PC-9 (cell line): ENCODE results near the gene CDC42BPA. TPM values are rescaled to one million over a fixed set of nuclear protein-coding genes. Genes with fewer than 3 reads are reported as not detected.
"Not testable (repeated sequence)": the region's sequence is repeated elsewhere in the genome, so short reads cannot be mapped to it uniquely, and the experiment has no call there.

ENCODE experiments used
- BruUV-seq: library from RNA; stranded (reverse); fragments of 400-500 nt; replicated peaks from 2 replicates; lab custom pipeline; 2021; lab: Mats Ljungman, UMichigan
- CTCF ChIA-PET: fragments of 300-600 bp; sonication (Branson Sonifier 250); formaldehyde crosslinking; loops from one replicate; lab custom pipeline; 2022; ENCODE audit warnings: antibody characterized with exemption; lab: Charles Lee
- POLR2A ChIA-PET: fragments of 300-600 bp; sonication (Branson Sonifier 250); formaldehyde crosslinking; loops from one replicate; lab custom pipeline; 2022; ENCODE audit warnings: antibody characterized with exemption; ENCODE audit not compliant: unreplicated experiment; lab: Charles Lee
- DNase-seq, 2 experiments: peaks; one replicate each; pipeline versions ENCODE4 v3.0.0 to v3.0.0-alpha.2; 2015 to 2022; ENCODE audit warnings: mixed read lengths in 1 of 2
- H2AFZ ChIP-seq: fragments of 200-600 bp; sonication (generic); 2 replicates; pipeline ENCODE4 v1.8.1; 2017; ENCODE audit warnings: antibody characterized with exemption
- H3F3A ChIP-seq: fragments of 200-600 bp; sonication (generic); 2 replicates; pipeline ENCODE4 v1.8.1; 2017; ENCODE audit warnings: antibody characterized with exemption, mild to moderate bottlenecking, low read depth; ENCODE audit not compliant: insufficient read depth
- H3K27ac ChIP-seq: fragments of 200-600 bp; sonication (generic); 2 replicates; pipeline ENCODE4 v1.6.1; 2016; ENCODE audit warnings: mixed run types
- H3K27me3 ChIP-seq: fragments of 200-600 bp; sonication (generic); 2 replicates; pipeline ENCODE4 v1.6.1; 2016; ENCODE audit warnings: low read depth, mixed run types; ENCODE audit not compliant: insufficient read depth
- H3K36me3 ChIP-seq: fragments of 200-600 bp; sonication (generic); 2 replicates; pipeline ENCODE4 v1.6.1; 2016; ENCODE audit warnings: low read depth, mixed run types
- H3K4me1 ChIP-seq: fragments of 200-600 bp; sonication (generic); replicated peaks from 2 replicates; pipeline ENCODE4 v1.6.1; 2016; ENCODE audit warnings: mixed run types; ENCODE audit not compliant: insufficient read depth
- H3K4me2 ChIP-seq: fragments of 200-600 bp; sonication (generic); 2 replicates; pipeline ENCODE4 v1.6.1; 2017; ENCODE audit warnings: mixed run types
- H3K4me3 ChIP-seq: fragments of 200-600 bp; sonication (generic); 2 replicates; pipeline ENCODE4 v1.6.1; 2016; ENCODE audit warnings: mixed run types
- H3K79me2 ChIP-seq: fragments of 200-600 bp; sonication (generic); 2 replicates; pipeline ENCODE4 v1.6.1; 2017; ENCODE audit warnings: low read depth, mixed run types
- H3K9me2 ChIP-seq: fragments of 200-600 bp; sonication (generic); 2 replicates; pipeline ENCODE4 v1.8.1; 2017; ENCODE audit warnings: mild to moderate bottlenecking; ENCODE audit not compliant: insufficient read depth
- H3K9me3 ChIP-seq: fragments of 200-600 bp; sonication (generic); 2 replicates; pipeline ENCODE4 v1.8.1; 2016; ENCODE audit warnings: low read depth; ENCODE audit not compliant: insufficient read depth
- H4K20me1 ChIP-seq: fragments of 200-600 bp; sonication (generic); 2 replicates; pipeline ENCODE4 v1.8.1; 2017; ENCODE audit not compliant: insufficient read depth
- CTCF ChIP-seq: fragments of 200-600 bp; sonication (generic); conservative IDR thresholded peaks from 2 replicates; pipeline ENCODE4 v1.6.1; 2017; ENCODE audit warnings: mixed run types, antibody characterized with exemption, mild to moderate bottlenecking, moderate library complexity
- EZH2 ChIP-seq: fragments of 200-600 bp; sonication (generic); IDR thresholded peaks from 2 replicates; pipeline ENCODE4 v1.8.0; 2017; ENCODE audit warnings: antibody characterized with exemption, low read depth
- intact Hi-C: fragments of 100-400 bp; cut with micrococcal nuclease; formaldehyde crosslinking; loops from one replicate; pipeline ENCODE4 v1.10.0; 2022; ENCODE audit not compliant: unreplicated experiment
- total RNA-seq: library from RNA; stranded (reverse); gene quantifications from 2 replicates; pipeline ENCODE4 v1.2.3, GENCODE V29; 2021

The CDC42BPA gene
- total RNA-seq, 1 experiment from 2014 or later = 47.5 TPM

- no peak overlapping the region for H3K27ac ChIP-seq
- no peak overlapping the region for H3K4me2 ChIP-seq
- POLR2A ChIA-PET = no interaction called here
- no peaks in the 10 kb centered on the region for H3K36me3 ChIP-seq
- no peaks in the 10 kb centered on the region for H3K9me2 ChIP-seq
- no peak overlapping the region for H2AFZ ChIP-seq
- no peaks in the 10 kb centered on the region for H3K4me1 ChIP-seq
- H3K79me2 ChIP-seq = no peaks in the 10 kb centered on the region
- H4K20me1 ChIP-seq = no peaks in the 10 kb centered on the region
- CTCF ChIA-PET = no interaction called here
- TF ChIP-seq CTCF (no peak), EZH2 (no peak)
- BruUV-seq = no TSS peak
- H3F3A ChIP-seq = no peaks in the 10 kb centered on the region
- H3K9me3 ChIP-seq = no peaks in the 10 kb centered on the region
- H3K4me3 ChIP-seq = no peak overlapping the region
- intact Hi-C loops = no loop called here
- no peaks in the 10 kb centered on the region for H3K27me3 ChIP-seq
- DNase-seq = no peak
These were observed 315.1 kb downstream of the CDC42BPA start for GRCh38 chr1:227003165-227003564.

- no peak overlapping the region for H3K4me3 ChIP-seq
- no peaks in the 10 kb centered on the region for H3K9me3 ChIP-seq
- no peaks in the 10 kb centered on the region for H3K36me3 ChIP-seq
- no peaks in the 10 kb centered on the region for H3K9me2 ChIP-seq
- intact Hi-C loops = no loop called here
- no peaks in the 10 kb centered on the region for H3F3A ChIP-seq
- no TSS peak for BruUV-seq
- DNase-seq = no peak
- H3K4me1 ChIP-seq = no peaks in the 10 kb centered on the region
- H3K27ac ChIP-seq = no peak overlapping the region
- CTCF ChIA-PET = no interaction called here
- H3K4me2 ChIP-seq = no peak overlapping the region
- no peaks in the 10 kb centered on the region for H4K20me1 ChIP-seq
- no peaks in the 10 kb centered on the region for H3K27me3 ChIP-seq
- H3K79me2 ChIP-seq = no peaks in the 10 kb centered on the region
- no peak for TF ChIP-seq CTCF
- TF ChIP-seq EZH2 = no peak
- no peak overlapping the region for H2AFZ ChIP-seq
- POLR2A ChIA-PET = interaction anchor here (0.6 kb wide), 1 partner anchor 431 kb away, joined by 3 read pairs; no protein-coding TSS in a partner anchor
These were observed 315.7 kb downstream of the CDC42BPA start for GRCh38 chr1:227002531-227003049.

GRCh38 chr1:226999579-226999978 is 318.7 kb downstream of the CDC42BPA start:
- CTCF ChIA-PET, H3K4me3 ChIP-seq, H3K36me3 ChIP-seq, H3K9me3 ChIP-seq, H3K79me2 ChIP-seq, DNase-seq, H3K4me1 ChIP-seq, POLR2A ChIA-PET, H3K4me2 ChIP-seq, H2AFZ ChIP-seq, H3K27me3 ChIP-seq, intact Hi-C loops, H3K9me2 ChIP-seq, H3K27ac ChIP-seq, H3F3A ChIP-seq, BruUV-seq, H4K20me1 ChIP-seq: not testable (repeated sequence)
